Endothelial cell of umbilical vein (primary cell): ENCODE measurements around the gene MBD2. TPM values are rescaled to one million over a fixed set of nuclear protein-coding genes. Genes with fewer than 3 reads are reported as not detected.
"Not testable (repeated sequence)": the region's sequence is repeated elsewhere in the genome, so short reads cannot be mapped to it uniquely, and the experiment has no call there.

Experiments used
- BruUV-seq: library from RNA; stranded (reverse); fragments of 400-500 nt; replicated peaks from 2 replicates; lab custom pipeline; 2021; lab: Mats Ljungman, UMichigan
- CTCF ChIA-PET: fragments of 300-600, 350-600 bp; sonication (Branson Sonifier 250); formaldehyde crosslinking; loops from one replicate; lab custom pipeline; 2021; ENCODE audit warnings: antibody characterized with exemption, inconsistent platforms; lab: Charles Lee
- POLR2A ChIA-PET: fragments of 300-600, 350-600 bp; sonication (Branson Sonifier 250); formaldehyde crosslinking; loops from one replicate; lab custom pipeline; 2021; ENCODE audit warnings: antibody characterized with exemption, inconsistent platforms; lab: Charles Lee
- DNase-seq: peaks from one replicate; pipeline ENCODE4 v3.0.0-alpha.2; 2011; ENCODE audit warnings: low read depth, low spot score
- FAIRE-seq: peaks from 2 replicates; lab custom pipeline; 2011; peaks lifted over from hg19 to GRCh38; lab: Jason Lieb, UNC
- H2AFZ ChIP-seq: 2 replicates; pipeline ENCODE4 v1.6.0; 2012; ENCODE audit warnings: low read depth, low read length, control low read depth, inconsistent platforms
- H3K27ac ChIP-seq: 2 replicates; pipeline ENCODE4 v1.5.1; 2011; ENCODE audit warnings: low read depth, mild to moderate bottlenecking, control low read depth, low read length, moderate library complexity; ENCODE audit not compliant: insufficient read depth
- H3K27me3 ChIP-seq, 2 experiments: 2 replicates each; pipeline versions ENCODE4 v1.6.0 to v1.6.1; 2011; ENCODE audit warnings: low read length in 2 of 2, mixed read lengths in 1 of 2; ENCODE audit not compliant: control insufficient read depth in 2 of 2, insufficient read depth in 2 of 2
- H3K36me3 ChIP-seq, 2 experiments: 2 replicates in 1 of 2; 3 replicates in 1 of 2; pipeline ENCODE4 v1.5.1; 2011; ENCODE audit warnings: low read length in 2 of 2, mild to moderate bottlenecking in 1 of 2, moderate library complexity in 1 of 2; ENCODE audit not compliant: control insufficient read depth in 2 of 2, insufficient read depth in 2 of 2; ENCODE audit errors: extremely low read depth in 1 of 2
- H3K4me1 ChIP-seq: 3 replicates; pipeline ENCODE4 v1.5.1; 2011; ENCODE audit warnings: mild to moderate bottlenecking, low read length; ENCODE audit not compliant: control insufficient read depth, insufficient read depth; ENCODE audit errors: extremely low read depth
- H3K4me2 ChIP-seq: 2 replicates; pipeline ENCODE4 v1.6.1; 2011; ENCODE audit warnings: low read length, control low read depth, mixed read lengths; ENCODE audit not compliant: insufficient read depth
- H3K4me3 ChIP-seq, 3 experiments: fragments of 200-600 bp in 1 of 3; sonication (generic), shearing (Covaris generic) in 1 of 3; replicated peaks in 1 of 3; 2 replicates each; pipeline ENCODE4 v1.5.1; 2011 to 2016; ENCODE audit warnings: control low read depth in 3 of 3, low read length in 3 of 3, mild to moderate bottlenecking in 2 of 3, inconsistent platforms in 1 of 3, low read depth in 1 of 3, moderate library complexity in 1 of 3; ENCODE audit not compliant: insufficient read depth in 1 of 3
- H3K79me2 ChIP-seq: 2 replicates; pipeline ENCODE4 v1.6.0; 2012; ENCODE audit warnings: low read length, inconsistent platforms; ENCODE audit not compliant: control insufficient read depth, insufficient read depth
- H3K9ac ChIP-seq: replicated peaks from 2 replicates; pipeline ENCODE3; 2011; ENCODE audit warnings: low read length, control low read depth; ENCODE audit not compliant: insufficient read depth; ENCODE audit errors: extremely low read depth
- H3K9me1 ChIP-seq: replicated peaks from 3 replicates; pipeline ENCODE4 v1.6.0; 2011; ENCODE audit warnings: mild to moderate bottlenecking, low read length; ENCODE audit not compliant: control insufficient read depth, insufficient read depth; ENCODE audit errors: extremely low read depth
- H3K9me3 ChIP-seq: replicated peaks from 2 replicates; pipeline ENCODE4 v1.5.1; 2012; ENCODE audit warnings: low read length, inconsistent platforms; ENCODE audit not compliant: control insufficient read depth, insufficient read depth
- H4K20me1 ChIP-seq: replicated peaks from 2 replicates; pipeline ENCODE3; 2011; ENCODE audit warnings: mild to moderate bottlenecking, low read length; ENCODE audit not compliant: control insufficient read depth, insufficient read depth; ENCODE audit errors: extremely low read depth
- CTCF ChIP-seq, 2 donors: IDR thresholded peaks; 1 replicate in 1 of 2; 2 replicates in 1 of 2; pipeline ENCODE4 v1.5.1; 2011; ENCODE audit warnings: low read length in 2 of 2, mild to moderate bottlenecking in 2 of 2, moderate library complexity in 2 of 2, control low read depth in 1 of 2, inconsistent platforms in 1 of 2, low read depth in 1 of 2; ENCODE audit not compliant: insufficient read depth in 1 of 2; ENCODE audit errors: extremely low read depth in 1 of 2
- EZH2 ChIP-seq: IDR thresholded peaks from 2 replicates; pipeline ENCODE4 v1.6.1; 2012; ENCODE audit warnings: borderline replicate concordance, low read depth, mild to moderate bottlenecking, moderate library complexity, low read length, inconsistent platforms; ENCODE audit not compliant: severe bottlenecking
- FOS ChIP-seq: IDR thresholded peaks from 2 replicates; pipeline ENCODE4 v1.6.1; 2011; ENCODE audit warnings: mild to moderate bottlenecking, low read length, moderate library complexity, borderline replicate concordance; ENCODE audit not compliant: insufficient read depth
- GATA2 ChIP-seq: IDR thresholded peaks from 2 replicates; pipeline ENCODE4 v1.7.0; 2011; ENCODE audit warnings: low read depth, mild to moderate bottlenecking, moderate library complexity, mixed read lengths, low read length; ENCODE audit not compliant: insufficient read length, insufficient read depth
- JUN ChIP-seq: IDR thresholded peaks from 2 replicates; pipeline ENCODE4 v1.6.1; 2011; ENCODE audit warnings: borderline replicate concordance, low read depth; ENCODE audit not compliant: insufficient read length, insufficient read depth
- MAX ChIP-seq: IDR thresholded peaks from 2 replicates; pipeline ENCODE4 v1.6.1; 2011; ENCODE audit not compliant: insufficient read depth, insufficient read length
- MYC ChIP-seq: IDR thresholded peaks from one replicate; pipeline ENCODE4 v1.6.1; 2011; ENCODE audit warnings: mild to moderate bottlenecking, low read depth, low read length
- POLR2A ChIP-seq: IDR thresholded peaks from 2 replicates; pipeline ENCODE4 v1.6.1; 2012; ENCODE audit warnings: low read depth, mild to moderate bottlenecking, control low read depth, low read length
- POLR2AphosphoS5 ChIP-seq: IDR thresholded peaks from 2 replicates; pipeline ENCODE4 v1.6.1; 2012; ENCODE audit warnings: low read depth, mild to moderate bottlenecking, control low read depth, low read length, moderate library complexity; ENCODE audit not compliant: insufficient read depth
- dilution Hi-C: fragments of 300-500 bp; cut with MboI; formaldehyde crosslinking; loops from one replicate; pipeline ENCODE4 v1.15.0; 2019; ENCODE audit warnings: low sequenced_read_pairs; ENCODE audit not compliant: extremely low pct_ligation_motif_present
- intact Hi-C: fragments of 100-400 bp; cut with micrococcal nuclease; formaldehyde crosslinking; loops from one replicate; pipeline ENCODE4 v1.10.0; 2022
- polyA plus RNA-seq, 4 experiments: library from polyadenylated mRNA; depleted of rRNA in 3 of 4; stranded (reverse) in 3 of 4; unstranded in 1 of 4; fragments of >200 nt; gene quantifications; 2 replicates each; pipeline versions ENCODE4 v1.2.1 to v1.2.3, GENCODE V29; 2011 to 2012; ENCODE audit warnings: missing spikeins in 1 of 4
- total RNA-seq: library from RNA; stranded (reverse); gene quantifications from 2 replicates; pipeline ENCODE4 v1.2.3, GENCODE V29; 2021

Gene MBD2
- total and polyA plus RNA-seq, 2 donors (not counting 3 experiments of a cell fraction or from before 2014, with no cell fraction given), result 86.8 to 110 TPM

DNA sequence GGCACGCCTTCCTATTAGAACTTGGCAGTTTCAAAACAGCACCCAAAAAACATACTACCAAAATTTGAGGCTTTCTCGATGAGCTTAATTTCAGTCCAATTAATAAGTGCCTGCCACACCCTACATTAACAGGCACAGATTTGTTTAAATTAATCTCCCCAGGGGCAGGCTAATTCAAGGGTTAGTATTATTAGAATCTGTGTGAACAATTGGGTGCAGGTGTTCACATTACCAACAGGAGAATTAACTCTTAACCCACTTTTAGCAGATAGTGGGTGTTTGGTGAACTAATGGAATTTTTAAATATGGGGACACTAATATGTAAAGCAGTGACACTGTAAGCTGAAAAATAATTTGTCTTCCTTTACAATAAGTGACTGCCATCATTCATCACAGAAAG, 4.1 kb downstream of the MBD2 start:
- intact Hi-C loops (no loop called here), dilution Hi-C loops (no loop called here)

DNA sequence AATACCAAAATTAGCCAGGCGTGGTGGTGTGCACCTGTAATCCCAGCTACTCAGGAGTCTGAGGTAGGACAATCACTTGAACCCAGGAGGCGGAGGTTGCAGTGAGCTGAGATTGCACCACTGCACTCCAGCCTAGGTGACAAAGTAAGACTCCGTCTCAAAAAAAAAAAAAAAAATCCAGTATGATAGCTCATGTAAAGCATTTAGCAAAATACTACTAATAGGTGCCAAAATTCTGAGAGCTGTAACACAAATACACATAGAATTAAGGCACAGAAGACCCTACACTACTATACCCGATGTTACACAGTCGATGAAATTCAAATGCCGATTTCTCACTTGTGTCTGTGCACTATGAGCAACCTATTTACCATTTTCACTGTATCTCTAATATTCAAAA, 5.7 kb downstream of the MBD2 start:
- FAIRE-seq, H3K4me3 ChIP-seq, H3K36me3 ChIP-seq, H3K27me3 ChIP-seq, POLR2A ChIA-PET, H3K9ac ChIP-seq, BruUV-seq, H3K9me3 ChIP-seq, H3K27ac ChIP-seq, DNase-seq, intact Hi-C loops, dilution Hi-C loops, H3K9me1 ChIP-seq, H2AFZ ChIP-seq, H3K4me2 ChIP-seq: not testable (repeated sequence)
- CTCF ChIA-PET, result interaction anchor here (0.9 to 1.5 kb wide), 2 partner anchors 9 to 47 kb away, joined by 4 to 5 read pairs; no protein-coding TSS in a partner anchor
- peaks cover 99% of the 10 kb centered on the region for H3K79me2 ChIP-seq
- peaks cover 16% of the 10 kb centered on the region for H3K4me1 ChIP-seq
- H4K20me1 ChIP-seq, result peaks cover 18% of the 10 kb centered on the region

More for the DNA sequence above, 4.1 kb downstream of the MBD2 start:
- DNase-seq (no peak), FAIRE-seq (no peak)
- H3K36me3 ChIP-seq, result no peaks in the 10 kb centered on the region
- H3K4me1 ChIP-seq, result peaks cover 23% of the 10 kb centered on the region
- peaks cover 87% of the 10 kb centered on the region for H3K79me2 ChIP-seq
- H3K4me2 ChIP-seq, result no peak overlapping the region
- H4K20me1 ChIP-seq, result peaks cover 14% of the 10 kb centered on the region
- H3K4me3 ChIP-seq, result no peak overlapping the region
- H3K27ac ChIP-seq, result no peak overlapping the region
- CTCF ChIA-PET, result no interaction called here
- BruUV-seq, result no TSS peak
- no peak overlapping the region for H3K9ac ChIP-seq
- POLR2A ChIA-PET, result no interaction called here
- no peaks in the 10 kb centered on the region for H3K27me3 ChIP-seq
- H2AFZ ChIP-seq, result no peak overlapping the region
- no peaks in the 10 kb centered on the region for H3K9me1 ChIP-seq
- H3K9me3 ChIP-seq, result no peaks in the 10 kb centered on the region
- no peak for TF ChIP-seq FOS
- no peak for TF ChIP-seq MAX
- TF ChIP-seq POLR2AphosphoS5, result no peak
- TF ChIP-seq CTCF (IDR thresholded peaks at IDR 0.05; ENCODE audit: extremely low read depth in 1 of 2, insufficient read depth in 1 of 2, low read depth in 1 of 2, low read length in 2 of 2), result no peak
- TF ChIP-seq EZH2, result no peak
- no peak for TF ChIP-seq POLR2A
- TF ChIP-seq GATA2, result no peak
- no peak for TF ChIP-seq MYC
- TF ChIP-seq JUN, result no peak
